DND-41 (cell line): Measurements from ENCODE around the gene PUM1.

Experiments
- EZH2 ChIP-seq: IDR thresholded peaks from 3 replicates; pipeline ENCODE4 v1.6.1; 2012; ENCODE audit warnings: borderline replicate concordance, low read depth, mild to moderate bottlenecking, moderate library complexity, low read length, inconsistent platforms; ENCODE audit not compliant: severe bottlenecking
- TF ChIP-seq, protein P1 (sequence below): IDR thresholded peaks from 2 replicates; pipeline ENCODE4 v1.5.1; 2012; ENCODE audit warnings: borderline replicate concordance, low read length, moderate library complexity, mild to moderate bottlenecking; ENCODE audit not compliant: poor library complexity, severe bottlenecking; ENCODE audit errors: extremely low read depth

GRCh38 chr1:30911059-30911954 lies 154.2 kb downstream of the PUM1 start:
- TF ChIP-seq, protein P1, sequence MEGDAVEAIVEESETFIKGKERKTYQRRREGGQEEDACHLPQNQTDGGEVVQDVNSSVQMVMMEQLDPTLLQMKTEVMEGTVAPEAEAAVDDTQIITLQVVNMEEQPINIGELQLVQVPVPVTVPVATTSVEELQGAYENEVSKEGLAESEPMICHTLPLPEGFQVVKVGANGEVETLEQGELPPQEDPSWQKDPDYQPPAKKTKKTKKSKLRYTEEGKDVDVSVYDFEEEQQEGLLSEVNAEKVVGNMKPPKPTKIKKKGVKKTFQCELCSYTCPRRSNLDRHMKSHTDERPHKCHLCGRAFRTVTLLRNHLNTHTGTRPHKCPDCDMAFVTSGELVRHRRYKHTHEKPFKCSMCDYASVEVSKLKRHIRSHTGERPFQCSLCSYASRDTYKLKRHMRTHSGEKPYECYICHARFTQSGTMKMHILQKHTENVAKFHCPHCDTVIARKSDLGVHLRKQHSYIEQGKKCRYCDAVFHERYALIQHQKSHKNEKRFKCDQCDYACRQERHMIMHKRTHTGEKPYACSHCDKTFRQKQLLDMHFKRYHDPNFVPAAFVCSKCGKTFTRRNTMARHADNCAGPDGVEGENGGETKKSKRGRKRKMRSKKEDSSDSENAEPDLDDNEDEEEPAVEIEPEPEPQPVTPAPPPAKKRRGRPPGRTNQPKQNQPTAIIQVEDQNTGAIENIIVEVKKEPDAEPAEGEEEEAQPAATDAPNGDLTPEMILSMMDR: peak; percentile 60
- no peak for TF ChIP-seq EZH2
